Measurements from ENCODE around the gene DDX11.
"Not testable (repeated sequence)": the region's sequence is repeated elsewhere in the genome, so short reads cannot be mapped to it uniquely, and the experiment has no call there.

DDX11 gene

DNA sequence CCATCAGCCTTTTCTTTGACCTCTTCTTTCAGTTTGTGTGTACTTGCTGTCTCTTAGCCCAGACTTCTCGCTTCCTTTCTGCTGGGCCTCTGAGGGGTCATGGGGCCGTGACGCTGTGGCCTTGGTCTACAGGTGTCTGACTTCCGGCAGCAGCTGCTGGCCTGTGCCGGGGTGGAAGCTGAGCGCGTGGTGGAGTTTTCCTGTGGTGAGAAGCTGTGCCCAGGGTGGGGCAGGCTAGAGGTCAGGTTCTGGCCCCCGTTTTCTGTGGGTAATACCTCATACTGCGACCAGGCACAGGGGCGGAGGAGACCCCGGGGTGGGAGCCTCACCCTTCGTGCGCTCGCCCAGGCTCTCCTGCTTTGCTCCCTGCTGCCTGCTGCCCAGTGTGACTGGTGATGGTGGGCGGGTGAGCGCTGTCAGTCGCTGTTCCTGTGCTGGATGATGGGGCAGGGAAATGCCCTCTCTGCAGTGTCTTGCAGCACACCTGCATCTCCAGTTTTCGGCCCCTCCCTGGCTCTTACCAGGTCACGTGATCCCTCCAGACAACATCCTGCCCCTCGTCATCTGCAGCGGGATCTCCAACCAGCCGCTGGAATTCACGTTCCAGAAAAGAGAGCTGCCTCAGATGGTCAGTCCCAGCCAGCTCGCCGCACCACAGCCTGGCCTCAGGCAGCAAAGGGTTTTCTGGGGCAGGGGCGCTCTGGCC lies 27.0 kb downstream of the DDX11 start:
- DNase-seq: not testable (repeated sequence)

DNA sequence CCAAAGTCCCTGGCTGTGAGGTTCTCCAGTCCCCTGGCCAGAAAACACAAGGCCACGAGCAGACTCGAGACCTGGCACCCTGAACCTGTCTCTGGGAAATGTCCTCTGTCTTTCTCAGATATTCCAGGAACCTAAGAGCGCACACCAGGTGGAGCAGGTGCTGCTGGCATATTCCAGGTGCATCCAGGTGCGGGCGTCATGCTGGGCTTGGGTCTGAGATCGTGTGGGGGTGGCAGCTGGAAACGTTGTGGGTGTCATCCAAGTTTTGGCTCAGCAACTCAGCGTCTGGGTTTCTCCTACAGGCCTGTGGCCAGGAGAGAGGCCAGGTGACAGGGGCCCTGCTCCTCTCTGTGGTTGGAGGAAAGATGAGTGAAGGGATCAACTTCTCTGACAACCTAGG lies 28.5 kb downstream of the DDX11 start:
- DNase-seq: not testable (repeated sequence)

DNA sequence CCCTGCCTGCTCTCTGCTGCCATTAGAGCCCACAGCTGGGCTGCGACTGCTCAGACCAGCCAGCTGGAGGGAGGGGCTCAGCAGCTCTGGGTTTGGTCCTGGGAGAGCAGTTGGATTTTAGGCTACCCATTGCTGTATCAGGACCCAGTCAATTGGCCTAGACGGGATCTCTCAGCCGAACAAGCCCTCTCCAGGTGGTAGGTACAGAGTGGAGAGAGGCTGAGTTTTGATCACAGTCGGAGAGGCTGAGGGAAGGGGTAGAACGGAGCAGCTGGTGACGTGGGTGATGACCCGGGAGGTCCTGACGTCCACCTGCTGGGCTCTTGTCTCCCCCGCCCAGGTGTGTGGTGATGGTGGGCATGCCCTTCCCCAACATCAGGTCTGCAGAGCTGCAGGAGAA lies 28.9 kb downstream of the DDX11 start:
- not testable (repeated sequence) for DNase-seq

DNA sequence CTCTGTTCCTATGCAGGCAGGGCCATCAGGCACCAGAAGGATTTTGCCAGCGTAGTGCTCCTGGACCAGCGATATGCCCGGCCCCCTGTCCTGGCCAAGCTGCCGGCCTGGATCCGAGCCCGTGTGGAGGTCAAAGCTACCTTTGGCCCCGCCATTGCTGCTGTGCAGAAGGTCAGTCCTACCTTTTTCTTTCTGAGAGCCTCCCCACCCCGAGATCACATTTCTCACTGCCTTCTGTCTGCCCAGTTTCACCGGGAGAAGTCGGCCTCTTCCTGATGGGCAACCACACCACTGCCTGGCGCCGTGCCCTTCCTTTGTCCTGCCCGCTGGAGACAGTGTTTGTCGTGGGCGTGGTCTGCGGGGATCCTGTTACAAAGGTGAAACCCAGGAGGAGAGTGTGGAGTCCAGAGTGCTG lies 29.9 kb downstream of the DDX11 start:
- not testable (repeated sequence) for DNase-seq

DNA sequence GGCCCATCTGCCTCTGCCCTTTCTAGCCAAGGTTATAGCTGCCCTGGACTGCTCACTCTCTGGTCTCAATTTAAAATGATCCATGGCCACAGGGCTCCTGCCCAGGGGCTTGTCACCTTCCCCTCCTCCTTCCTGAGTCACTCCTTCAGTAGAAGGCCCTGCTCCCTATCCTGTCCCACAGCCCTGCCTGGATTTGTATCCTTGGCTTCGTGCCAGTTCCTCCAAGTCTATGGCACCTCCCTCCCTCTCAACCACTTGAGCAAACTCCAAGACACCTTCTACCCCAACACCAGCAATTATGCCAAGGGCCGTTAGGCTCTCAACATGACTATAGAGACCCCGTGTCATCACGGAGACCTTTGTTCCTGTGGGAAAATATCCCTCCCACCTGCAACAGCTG lies 30.6 kb downstream of the DDX11 start:
- not testable (repeated sequence) for DNase-seq

DNA sequence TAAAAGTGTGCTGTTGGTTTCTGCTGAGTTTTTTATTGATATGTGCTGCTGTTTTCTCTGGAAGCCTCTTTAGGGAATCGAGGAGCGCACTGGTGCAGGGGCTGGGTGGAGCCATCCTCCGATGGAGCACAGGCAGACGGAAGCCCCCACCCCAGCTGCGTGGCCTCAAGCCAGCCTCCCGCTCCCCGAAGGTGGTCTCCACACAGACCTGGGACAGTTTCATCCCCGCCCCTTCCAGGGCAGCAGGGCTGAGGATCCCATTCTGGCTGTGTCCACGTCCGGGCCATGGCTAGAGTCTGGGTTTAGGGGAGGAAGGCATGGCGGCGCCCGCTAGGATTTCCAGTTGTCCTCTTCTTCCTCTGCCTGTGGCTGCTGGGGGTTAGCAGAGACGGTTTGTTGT lies 31.1 kb downstream of the DDX11 start:
- DNase-seq: not testable (repeated sequence)

DNA sequence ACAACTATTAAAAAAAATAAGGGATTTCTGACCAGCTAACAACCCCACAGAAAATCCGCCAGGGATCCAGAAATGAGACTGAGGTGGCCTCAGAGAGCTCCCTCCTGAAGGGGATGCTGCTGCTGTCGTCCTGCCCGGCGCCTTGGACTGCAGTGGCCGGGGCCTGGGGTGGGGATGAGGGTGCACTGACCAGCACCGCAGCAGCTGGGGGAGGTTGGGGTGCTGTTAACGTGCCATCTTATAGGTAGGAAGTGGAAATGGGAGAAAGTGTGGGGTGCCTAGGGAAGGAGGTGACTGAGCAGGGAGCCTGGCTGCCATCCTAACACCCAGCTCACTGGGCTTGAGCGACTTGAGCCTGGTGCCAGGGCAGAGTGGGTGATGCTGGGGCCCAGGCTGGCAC lies 32.0 kb downstream of the DDX11 start:
- no peak for DNase-seq

DNA sequence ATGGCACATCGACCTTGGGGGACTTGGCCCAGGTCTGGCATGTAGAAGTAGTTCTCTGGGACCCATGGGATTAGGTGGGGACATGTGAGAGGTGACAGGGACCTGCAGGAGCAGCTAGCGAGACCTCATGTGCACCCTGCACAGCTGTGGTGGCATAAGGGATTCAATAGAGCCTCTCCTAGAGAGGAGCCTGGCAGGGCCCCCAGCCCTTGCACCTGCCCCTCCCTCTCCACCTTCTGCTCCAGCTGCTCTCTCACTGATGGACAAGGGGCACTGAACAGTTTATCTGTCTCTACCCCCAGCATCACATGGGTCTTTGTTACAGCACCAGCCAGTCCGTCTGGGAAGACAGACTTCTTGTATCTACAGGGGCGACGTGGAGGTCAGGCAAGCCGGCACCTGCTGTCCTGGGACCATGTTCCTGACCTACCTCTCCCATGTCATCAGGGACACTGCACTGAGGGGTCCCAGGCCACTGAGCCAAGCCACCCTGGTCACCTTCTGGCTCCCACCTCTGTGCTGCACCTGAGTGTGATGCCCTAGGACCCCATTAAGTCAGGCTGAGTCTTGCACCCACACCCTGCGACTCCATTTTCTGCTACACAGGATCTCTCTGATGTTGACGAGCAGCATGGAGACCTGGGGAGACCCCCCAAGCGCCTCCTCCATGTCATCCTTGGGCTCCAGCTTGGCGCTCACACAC lies 32.6 kb downstream of the DDX11 start:
- DNase-seq: no peak

DNA sequence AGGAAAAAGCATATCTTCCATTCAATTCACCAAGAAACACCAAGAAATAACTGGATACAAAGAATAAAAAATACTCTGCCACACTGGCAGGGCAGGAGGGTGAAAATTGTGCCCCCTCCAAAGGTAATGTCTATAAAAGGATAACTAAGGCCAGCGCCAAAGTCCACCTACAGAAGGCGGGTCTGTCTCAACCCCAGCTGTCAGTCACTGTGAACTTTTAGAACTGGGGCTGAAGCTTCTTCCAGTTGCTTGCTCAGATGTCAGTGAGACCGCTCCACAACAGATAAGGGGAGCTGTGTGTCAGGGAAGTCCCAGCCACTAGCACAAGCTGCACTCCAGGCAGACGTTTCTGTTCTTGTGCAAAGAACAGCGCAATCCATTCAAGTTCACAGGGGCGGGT lies 36.1 kb downstream of the DDX11 start:
- DNase-seq: not testable (repeated sequence)

DNA sequence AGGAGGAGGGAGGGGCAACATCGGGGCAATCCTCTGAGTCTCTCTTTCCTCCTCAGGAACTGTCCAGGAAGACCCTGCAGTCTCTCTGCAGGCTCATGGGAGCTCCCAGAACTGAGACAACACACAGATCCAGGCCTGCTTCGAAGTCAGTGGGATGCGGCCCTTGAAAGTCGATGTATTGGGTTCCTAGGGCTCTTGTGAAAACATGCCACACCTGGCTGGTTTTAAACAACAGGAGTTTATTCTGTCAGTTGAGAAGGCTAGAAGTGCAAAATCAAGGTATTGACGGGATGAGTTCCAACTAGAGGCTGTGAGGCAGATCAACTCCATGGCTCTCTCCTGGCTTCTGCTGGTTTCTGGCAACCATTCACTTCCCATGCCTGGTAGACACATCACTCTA lies 36.6 kb downstream of the DDX11 start:
- DNase-seq: not testable (repeated sequence)

DNA sequence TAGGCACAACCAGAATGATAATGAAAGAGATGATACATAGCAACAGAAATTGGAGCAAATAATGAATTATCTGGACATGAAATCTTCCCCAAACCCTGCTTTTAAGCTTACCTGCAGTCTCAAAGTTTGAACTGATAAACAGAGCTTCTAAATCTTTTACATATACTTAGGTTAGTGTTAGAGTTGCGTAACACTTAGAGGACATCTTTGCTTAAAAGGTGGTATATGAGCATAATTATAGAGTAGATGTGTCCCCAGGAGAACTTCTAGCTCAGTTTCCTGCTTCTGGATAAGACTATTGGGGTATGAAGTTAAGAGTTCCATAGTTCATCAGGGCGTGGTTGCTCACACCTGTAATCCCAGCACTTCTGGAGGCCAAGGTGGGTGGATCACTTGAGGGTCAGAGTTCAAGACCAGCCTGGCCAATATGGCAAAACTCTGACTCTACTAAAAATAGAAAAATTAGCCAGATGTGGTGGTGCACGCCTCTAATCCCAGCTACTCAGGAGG lies 41.5 kb downstream of the DDX11 start:
- not testable (repeated sequence) for DNase-seq

DNA sequence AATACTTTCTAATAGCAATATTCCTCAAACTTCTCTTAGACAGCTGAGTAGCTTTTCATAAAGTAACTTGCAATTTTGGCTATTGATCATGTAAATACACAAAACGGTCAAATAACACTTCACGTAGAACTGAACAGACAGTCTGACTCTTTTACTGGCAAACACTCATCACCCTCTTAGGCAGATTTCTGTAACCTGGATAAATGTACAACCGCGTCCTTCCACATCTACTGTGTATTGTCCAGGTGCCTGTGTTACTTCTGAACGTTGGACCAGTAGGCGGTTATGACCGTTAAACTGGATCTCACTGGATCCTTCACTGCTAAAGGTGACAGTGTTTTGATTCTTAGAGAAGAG lies 43.2 kb downstream of the DDX11 start:
- DNase-seq: not testable (repeated sequence)

DNA sequence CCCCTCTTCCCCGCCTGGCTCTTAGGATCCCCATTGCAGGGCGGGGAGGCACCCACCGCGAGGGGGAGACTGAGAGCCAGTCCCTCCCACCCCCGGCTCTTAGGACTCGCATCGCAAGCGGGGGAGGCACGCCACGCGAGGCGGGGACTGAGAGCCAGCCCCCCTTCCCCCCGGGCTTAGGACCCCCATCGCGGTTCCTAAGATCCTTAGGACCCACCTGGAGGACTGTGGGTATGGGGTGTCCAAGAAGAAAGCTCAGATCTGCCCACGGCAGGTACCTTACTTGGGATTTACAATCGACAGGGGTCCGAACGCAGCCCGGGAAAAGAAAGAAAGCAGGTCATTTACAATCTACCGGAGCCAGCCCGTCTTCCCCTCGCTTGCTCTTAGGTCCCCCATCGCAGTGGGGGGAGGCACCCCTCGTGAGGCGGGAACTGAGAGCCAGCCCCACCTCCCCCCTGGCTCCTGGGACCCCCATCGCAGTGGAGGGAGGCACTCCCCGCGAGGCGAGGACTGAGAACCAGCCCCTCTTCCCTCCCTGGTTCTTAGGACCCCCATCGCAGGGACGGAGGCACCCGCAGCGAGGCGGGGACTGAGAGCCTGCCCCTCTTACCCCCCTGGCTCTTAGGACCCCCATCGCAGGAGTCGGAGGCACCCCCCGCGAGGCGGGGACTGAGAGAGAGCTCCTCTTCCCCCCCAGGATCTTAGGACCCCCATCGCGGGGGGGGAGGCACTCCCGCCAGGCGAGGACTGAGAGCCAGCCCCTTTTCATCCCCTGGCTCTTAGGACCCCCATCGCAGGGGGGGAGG lies 43.7 kb downstream of the DDX11 start:
- peak; percentile 43 for DNase-seq

DNA sequence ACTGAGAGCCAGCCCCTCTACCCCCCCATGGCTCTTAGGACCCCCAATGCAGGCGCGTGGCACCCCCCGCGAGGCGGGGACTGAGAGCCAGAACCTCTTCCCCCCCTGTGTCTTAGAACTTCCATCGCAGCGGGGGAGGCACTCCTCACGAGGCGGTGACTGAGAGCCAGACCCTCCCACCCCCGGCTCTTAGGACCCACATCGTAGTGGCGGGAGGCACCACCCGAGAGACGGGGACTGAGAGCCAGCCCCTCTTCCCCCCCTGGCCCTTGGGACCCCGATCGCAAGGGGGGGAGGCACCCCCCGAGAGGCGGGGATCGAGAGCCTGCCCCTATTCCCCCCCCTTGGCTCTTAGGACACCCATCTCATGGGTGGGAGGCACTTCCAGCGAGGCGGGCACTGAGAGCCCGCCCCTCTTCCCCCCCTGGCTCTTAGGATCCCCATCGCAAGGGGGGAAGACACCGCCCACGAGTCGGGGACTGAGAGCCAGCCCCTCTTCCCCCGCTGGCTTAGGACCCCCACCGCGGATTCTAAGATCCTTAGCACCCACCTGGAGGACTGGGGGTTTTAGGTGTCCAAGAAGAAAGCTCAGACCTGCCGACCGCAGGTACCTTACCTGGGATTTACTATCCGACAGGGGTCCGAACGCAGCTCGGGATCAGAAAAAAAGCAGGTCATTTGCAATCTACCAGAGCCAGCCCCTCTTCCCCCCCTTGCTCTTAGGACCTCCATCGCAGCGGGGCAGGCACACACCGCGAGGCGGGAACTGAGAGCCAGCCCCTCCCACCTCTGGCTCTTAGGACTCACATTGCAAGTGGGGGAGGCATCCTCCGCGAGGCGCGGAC lies 44.9 kb downstream of the DDX11 start:
- DNase-seq: peak; percentile 8

DNA sequence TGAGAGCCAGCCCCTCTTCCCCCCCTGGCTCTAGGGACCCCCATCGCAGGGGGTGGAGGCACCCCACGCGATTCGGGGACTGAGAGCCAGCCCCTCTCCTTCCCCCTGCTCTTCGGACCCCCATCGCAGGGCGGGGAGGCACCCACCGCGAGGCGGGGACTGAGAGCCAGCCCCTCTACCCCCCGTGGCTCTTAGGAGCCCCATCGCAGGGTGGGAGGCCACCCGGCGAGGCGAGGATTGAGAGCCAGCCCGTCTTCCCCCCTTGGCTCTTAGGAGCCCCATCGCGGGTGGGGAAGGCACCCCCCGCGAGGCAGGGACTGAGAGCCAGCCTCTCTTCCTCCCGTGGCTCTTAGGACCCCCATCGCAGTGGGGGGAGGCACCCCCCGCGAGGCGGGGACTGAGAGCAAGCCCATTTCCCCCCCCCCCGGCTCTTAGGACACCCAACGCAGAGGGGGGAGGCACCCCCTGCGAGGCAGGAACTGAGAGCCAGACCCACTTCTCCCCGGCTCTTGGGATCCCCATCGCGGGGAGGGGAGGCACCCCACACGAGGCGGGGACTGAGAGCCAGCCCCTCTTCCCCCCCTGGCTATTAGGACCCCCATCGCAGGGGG lies 45.6 kb downstream of the DDX11 start:
- no peak for DNase-seq

DNA sequence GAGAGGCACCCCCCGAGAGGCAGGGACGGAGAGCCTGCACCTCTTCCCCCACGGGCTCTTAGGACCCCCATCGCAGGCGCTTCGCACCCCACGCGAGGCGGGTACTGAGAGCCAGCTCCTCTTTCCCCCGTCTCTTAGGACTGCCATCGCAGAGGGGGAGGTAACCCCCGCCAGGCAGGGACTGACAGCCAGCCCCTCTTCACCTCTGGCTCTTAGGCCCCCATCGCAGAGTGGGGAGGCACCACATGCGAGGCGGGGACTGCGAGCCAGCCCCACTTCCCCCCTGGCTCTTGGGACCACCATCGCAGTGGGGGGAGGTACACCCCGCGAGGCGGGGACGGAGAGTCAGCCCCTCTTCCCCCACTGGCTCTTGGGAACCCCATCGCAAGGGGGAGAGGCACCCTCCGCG lies 46.1 kb downstream of the DDX11 start:
- no peak for DNase-seq

DNA sequence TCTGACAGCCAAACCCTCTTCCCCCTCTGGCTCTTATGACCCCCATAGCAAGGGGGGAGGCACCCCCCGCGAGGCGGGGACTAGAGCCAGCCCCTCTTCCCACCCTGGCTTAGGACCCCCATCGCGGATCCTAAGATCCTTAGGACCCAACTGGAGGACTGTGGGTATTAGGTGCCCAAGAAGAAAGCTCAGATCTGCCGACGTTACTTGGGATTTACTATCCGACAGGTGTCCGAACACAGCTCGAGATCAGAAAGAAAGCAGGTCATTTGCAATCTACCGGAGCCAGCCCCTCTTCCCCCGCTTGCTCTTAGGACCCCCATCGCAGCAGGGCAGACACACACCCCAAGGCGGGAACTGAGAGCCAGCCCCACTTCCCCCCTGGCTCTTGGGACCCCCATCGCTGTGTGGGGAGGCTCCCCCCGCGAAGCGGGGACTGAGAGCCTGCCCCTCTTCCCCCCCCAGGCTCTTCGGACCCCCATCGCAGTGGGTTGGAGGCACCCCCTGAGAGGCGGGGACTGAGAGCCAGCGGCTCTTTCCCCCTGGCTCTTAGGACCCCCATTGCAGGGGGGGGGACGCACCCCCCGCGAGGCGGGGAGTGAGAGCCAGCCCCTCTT lies 46.8 kb downstream of the DDX11 start:
- no peak for DNase-seq

DNA sequence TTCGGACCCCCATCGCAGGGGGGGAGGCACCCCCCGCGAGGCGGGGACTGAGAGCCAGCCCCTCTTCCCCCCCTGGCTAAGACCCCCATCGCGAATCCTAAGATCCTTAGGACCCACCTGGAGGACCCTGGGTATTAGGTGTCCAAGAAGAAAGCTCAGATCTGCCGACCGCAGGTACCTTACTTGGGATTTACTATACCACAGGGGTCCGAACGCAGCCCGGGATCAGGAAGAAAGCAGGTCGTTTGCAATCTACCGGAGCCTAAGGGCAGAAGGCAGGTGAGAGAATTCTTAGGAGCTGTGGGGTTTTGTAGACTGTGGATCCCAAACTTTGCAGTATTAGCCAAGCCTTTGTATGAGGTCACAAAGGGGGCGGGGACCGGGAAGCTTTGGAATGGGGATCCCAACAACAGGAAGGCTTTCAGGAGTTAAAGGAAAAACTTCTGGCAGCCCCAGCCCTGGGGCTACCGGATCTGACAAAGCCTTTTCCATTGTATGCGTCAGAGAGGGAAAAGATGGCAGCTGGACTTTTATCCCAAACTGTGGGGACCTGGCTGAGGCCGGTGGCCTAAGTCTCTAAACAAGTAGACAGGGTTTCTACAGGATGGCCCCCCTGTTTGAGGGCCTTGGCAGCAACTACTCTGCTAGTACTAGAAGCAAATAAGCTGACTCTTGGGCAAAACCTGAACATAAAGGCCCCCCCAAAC lies 47.5 kb downstream of the DDX11 start:
- DNase-seq: not testable (repeated sequence)

DNA sequence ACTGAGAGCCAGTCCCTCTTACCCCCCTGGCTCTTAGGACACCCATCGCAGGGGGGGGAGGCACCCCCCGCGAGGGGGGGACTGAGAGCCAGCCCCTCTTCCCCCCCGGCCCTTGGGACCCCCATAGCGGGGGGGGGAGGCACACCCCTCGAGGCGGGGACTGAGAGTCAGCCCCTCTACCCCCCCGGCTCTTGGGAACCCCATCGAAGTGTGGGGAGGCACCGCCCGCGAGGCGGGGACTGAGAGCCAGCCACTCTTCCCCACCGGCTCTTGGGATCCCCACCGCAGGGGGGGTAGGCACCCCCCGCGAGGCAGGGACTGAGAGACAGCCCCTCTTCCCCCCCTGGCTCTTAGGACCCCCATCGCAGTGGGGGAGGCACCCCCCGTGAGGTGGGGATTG lies 48.8 kb downstream of the DDX11 start:
- no peak for DNase-seq

DNA sequence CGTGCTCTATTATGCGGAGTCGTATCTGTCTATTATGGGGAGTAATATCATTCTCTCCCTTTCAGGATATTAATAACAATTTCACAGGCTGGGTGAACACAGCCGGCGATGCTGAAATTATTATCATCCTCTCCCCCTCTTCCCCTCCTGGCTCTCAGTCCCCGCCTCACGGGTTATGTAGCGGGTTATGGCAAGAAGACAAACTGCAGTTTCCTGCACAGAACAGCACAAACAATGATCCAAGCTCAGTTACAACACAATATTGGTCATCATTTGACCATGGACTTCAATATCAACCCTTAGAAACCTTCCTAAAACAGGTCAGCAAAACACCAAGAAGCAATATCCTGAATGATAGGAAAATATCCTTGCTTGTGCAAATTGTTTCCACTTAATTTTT lies 50.5 kb downstream of the DDX11 start:
- not testable (repeated sequence) for DNase-seq

DNA sequence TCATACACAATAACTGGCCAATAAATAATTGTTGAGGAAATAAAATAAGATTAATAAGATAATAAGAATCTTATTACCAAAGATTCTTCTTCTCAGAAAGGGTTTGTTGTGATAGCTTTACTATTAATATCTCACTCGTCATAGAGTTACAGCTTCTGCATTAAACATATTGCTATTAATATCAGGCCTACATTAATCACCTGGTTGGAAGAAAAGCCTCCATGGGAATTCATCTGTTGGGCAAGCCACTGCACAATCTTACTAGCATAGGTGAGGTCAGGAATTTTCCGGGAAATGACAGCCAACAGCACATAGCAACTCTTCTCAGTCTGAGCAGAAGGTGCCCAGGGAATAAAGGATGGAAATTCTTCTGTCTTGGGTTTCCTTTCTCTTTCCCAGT lies 51.5 kb downstream of the DDX11 start:
- not testable (repeated sequence) for DNase-seq
